SK-N-MC (cell line): ENCODE results near the gene CCDC71L.
"Not testable (repeated sequence)": the region's sequence is repeated elsewhere in the genome, so short reads cannot be mapped to it uniquely, and the experiment has no call there.

Source experiments
- DNase-seq: peaks from one replicate; pipeline ENCODE4 v3.0.0-alpha.2; 2011; ENCODE audit warnings: low read depth, low spot score
- H3K27ac ChIP-seq: fragments of 200-600 bp; sonication (generic); 2 replicates; pipeline ENCODE4 v1.5.1; 2016; ENCODE audit warnings: mixed run types
- H3K36me3 ChIP-seq: fragments of 200-600 bp; sonication (generic); 2 replicates; pipeline ENCODE4 v1.6.1; 2017; ENCODE audit warnings: antibody characterized with exemption, low read length, mixed read lengths; ENCODE audit not compliant: insufficient read depth
- H3K4me3 ChIP-seq: fragments of 200-600 bp; sonication (generic); 2 replicates; pipeline ENCODE4 v1.5.1; 2016
- H3K9ac ChIP-seq: fragments of 200-600 bp; sonication (generic); 2 replicates; pipeline ENCODE4 v1.8.0; 2017; ENCODE audit warnings: mixed run types, mixed read lengths; ENCODE audit not compliant: insufficient read length
- H3K9me3 ChIP-seq: fragments of 200-600 bp; sonication (generic); 2 replicates; pipeline ENCODE4 v1.6.1; 2017; ENCODE audit warnings: low read depth, mild to moderate bottlenecking, antibody characterized with exemption, low read length, moderate library complexity, mixed read lengths
- EZH2 ChIP-seq: fragments of 200-600 bp; sonication (generic); IDR thresholded peaks from one replicate; pipeline ENCODE4 v1.6.1; 2017; ENCODE audit warnings: antibody characterized with exemption
- FOXP2 ChIP-seq: optimal IDR thresholded peaks from 2 replicates; pipeline ENCODE3; 2011; ENCODE audit warnings: mild to moderate bottlenecking, moderate library complexity; ENCODE audit not compliant: insufficient read depth; ENCODE audit errors: extremely low read length, control extremely low read depth
- POLR2AphosphoS5 ChIP-seq: IDR thresholded peaks from 2 replicates; pipeline ENCODE4 v1.6.1; 2012; ENCODE audit warnings: mild to moderate bottlenecking, low read depth, low read length, borderline replicate concordance

The CCDC71L gene

DNA sequence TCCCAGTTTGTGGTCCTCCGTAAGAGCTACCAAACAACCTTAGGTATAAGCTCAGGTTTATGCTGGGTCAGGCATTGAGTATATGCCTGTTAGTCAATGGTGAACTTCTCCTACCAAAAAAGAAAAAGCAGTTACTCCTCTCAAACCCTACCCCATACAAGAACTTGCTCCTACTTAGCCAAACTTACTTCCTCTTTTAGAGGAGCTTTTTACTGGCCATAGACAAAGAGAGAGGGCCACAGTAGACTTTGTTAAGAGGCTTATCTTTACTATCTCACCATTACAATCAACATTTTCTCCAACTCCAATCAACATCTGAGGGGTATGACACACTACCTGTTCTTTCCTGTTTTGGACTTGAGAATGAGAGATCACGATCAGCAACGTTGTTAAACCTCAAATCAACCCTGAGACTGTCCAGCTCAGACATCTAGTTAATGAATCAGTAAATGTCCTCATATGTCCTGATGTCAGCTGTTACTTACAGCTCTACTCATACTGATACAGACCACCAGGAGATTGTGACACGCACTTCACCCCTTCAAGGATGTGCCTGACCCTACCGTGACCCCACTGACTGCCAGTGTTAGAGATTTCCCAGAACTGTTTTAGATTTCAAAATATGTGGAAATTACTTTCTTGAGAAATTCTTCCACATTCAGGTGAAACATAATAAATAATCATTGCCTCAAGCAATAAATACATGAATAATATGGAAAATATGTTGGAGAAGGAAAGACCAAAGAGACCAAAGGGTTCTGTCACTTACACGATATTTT lies 18.4 kb upstream of the CCDC71L start:
- H3K4me3 ChIP-seq: no peak overlapping the region
- no peaks in the 10 kb centered on the region for H3K9me3 ChIP-seq
- H3K27ac ChIP-seq: no peak overlapping the region
- no peak for DNase-seq
- no peaks in the 10 kb centered on the region for H3K36me3 ChIP-seq
- no peak for TF ChIP-seq FOXP2
- no peak for TF ChIP-seq POLR2AphosphoS5
- no peak for TF ChIP-seq EZH2
- H3K9ac ChIP-seq: no peak overlapping the region

DNA sequence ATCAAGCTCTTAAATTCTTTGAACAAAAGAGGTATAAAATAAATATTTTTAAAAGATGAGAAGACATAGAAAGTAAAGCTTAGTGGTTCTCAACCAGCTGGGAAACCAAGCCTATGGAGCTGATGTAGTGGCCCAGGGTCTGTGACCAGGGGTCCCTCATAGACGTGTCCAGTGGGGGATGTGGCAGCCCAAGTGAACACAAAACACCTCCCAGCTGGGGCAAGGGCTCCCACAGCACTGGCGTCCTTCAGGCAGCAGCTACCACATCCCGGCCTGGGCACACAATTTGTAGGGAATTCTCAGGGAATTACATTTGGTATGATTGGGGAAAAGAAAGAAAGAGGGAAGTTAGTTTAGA lies 17.8 kb upstream of the CCDC71L start:
- Histone ChIP-seq H3K9ac (no peak overlapping the region), H3K4me3 (no peak overlapping the region), H3K27ac (no peak overlapping the region), H3K9me3 (no peaks in the 10 kb centered on the region), H3K36me3 (no peaks in the 10 kb centered on the region)
- TF ChIP-seq FOXP2 (no peak), EZH2 (no peak), POLR2AphosphoS5 (no peak)
- DNase-seq: no peak

DNA sequence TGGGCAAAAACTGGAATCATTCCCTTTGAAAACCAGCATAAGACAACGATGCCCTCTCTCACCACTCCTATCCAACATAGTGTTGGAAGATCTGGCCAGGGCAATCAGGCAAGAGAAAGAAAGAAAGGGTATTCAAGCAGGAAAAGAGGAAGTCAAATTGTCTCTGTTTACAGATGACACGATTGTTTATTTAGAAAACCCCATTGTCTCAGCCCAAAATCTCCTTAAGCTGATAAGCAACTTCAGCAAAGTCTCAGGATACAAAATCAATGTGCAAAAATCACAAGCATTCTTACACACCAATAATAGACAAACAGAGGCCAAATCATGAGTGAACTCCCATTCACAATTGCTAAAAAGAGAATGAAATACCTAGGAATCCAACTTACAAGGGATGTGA lies 15.5 kb upstream of the CCDC71L start:
- DNase-seq, H3K9ac ChIP-seq, H3K36me3 ChIP-seq, H3K9me3 ChIP-seq, H3K27ac ChIP-seq, H3K4me3 ChIP-seq: not testable (repeated sequence)

DNA sequence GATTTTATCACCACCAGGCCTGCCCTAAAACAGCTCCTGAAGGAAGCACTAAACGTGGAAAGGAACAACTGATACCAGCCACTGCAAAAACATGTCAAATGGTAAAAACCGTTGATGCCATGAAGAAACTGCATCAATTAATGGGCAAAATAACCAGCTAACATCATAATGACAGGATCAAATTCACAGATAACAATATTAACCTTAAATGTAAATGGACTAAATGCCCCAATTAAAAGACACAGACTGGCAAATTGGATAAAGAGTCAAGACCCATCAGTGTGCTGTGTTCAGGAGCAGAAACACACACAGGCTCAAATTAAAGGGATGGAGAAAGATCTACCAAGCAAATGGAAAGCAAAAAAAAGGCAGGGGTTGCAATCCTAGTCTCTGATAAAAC lies 12.7 kb upstream of the CCDC71L start:
- H3K9ac ChIP-seq, H3K36me3 ChIP-seq, DNase-seq, H3K4me3 ChIP-seq, H3K9me3 ChIP-seq, H3K27ac ChIP-seq: not testable (repeated sequence)

DNA sequence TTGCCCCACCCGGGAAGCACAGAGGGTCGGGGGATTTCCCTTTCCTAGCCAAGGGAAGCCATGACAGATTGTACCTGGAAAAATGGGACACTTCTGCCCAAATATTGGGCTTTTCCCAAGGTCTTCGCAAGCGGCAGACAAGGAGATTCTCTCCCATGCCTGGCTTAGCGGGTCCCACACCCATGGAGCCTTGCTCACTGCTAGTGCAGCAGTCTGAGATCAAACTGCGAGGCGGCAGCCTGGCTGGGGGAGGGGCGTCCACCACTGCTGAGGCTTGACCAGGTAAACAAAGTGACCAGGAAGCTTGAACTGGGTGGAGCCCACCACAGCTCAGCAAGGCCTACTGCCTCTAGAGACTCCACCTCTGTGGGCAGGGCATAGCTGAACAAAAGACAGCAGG lies 11.0 kb upstream of the CCDC71L start:
- H3K27ac ChIP-seq, DNase-seq, H3K36me3 ChIP-seq, H3K9ac ChIP-seq, H3K9me3 ChIP-seq, H3K4me3 ChIP-seq: not testable (repeated sequence)

DNA sequence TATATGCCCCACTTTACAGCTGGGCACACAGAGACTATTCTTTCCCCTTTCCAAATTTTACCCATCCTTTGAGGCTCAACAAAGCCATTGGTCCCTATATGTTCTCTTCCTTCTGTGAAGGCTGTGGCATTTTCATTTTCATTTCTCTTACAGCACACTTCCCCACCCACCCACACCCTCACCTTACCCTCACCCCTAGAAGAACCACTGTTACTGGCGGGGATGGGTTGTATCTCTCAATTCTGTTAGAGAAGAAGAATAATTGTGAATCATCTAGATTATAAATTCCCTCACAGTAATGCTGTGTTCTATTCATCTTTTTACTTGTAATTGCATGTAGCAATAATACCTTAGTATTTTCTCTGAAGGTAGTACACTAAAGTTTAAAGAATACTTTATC lies 10.2 kb upstream of the CCDC71L start:
- no peak for TF ChIP-seq EZH2
- TF ChIP-seq POLR2AphosphoS5: no peak
- TF ChIP-seq FOXP2: no peak
- Histone ChIP-seq H3K9ac (no peak overlapping the region), H3K27ac (no peak overlapping the region), H3K36me3 (no peaks in the 10 kb centered on the region), H3K4me3 (no peak overlapping the region), H3K9me3 (no peaks in the 10 kb centered on the region)
- DNase-seq: no peak

DNA sequence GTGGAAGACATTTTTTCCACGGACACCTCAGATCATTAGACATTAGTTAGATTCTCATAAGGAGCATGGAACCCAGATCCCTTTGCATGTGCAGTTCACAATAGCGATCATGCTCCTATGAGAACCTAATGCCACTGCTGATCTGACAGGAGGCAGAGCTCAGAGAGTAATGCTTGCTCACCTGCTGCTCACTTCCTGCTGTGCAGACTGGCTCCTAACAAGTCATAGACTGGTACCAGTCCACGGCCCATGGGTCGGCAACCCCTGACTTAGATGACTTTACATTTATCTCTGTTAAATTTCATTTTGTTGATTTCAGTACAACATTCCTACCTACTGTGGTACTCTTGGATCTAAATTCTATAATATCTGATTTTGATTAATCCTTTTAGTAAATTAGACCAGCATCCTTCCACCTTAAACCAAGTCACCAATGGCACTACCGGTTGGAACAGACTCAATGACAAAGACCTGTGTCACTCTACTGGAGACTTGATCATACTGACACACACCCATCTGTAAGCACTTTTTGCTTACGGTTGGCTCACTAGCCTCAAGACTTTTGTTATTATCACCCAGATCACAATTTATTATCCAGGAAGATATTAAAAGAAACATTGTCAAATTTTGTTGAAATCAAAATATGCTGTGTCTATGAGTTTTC lies 8.0 kb upstream of the CCDC71L start:
- no peaks in the 10 kb centered on the region for H3K36me3 ChIP-seq
- no peak overlapping the region for H3K4me3 ChIP-seq
- 0 out of 2 replicates have a peak, but pooled peaks cover 4% of the 10 kb centered on the region for H3K9me3 ChIP-seq
- DNase-seq: no peak
- H3K9ac ChIP-seq: no peak overlapping the region
- TF ChIP-seq EZH2: no peak
- TF ChIP-seq FOXP2: no peak
- no peak for TF ChIP-seq POLR2AphosphoS5
- H3K27ac ChIP-seq: no peak overlapping the region

DNA sequence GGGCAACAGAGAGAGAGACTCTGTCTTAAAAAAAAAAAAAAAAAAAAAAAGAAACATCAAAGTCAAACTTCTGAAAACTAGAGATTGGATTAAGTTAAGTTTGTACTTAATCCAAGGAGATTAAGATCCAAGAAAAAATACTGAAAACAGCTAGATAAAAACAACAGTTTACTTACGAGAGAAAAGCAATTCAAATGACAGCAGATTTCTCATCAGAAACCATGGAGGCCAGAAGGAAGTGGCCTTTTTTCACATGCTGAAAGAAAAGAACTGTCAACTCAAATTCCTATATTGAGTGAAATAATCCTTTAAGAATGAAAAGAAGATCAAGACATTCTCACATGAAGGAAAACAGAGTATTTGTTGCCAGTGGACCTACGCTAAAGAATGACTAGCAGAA lies 5.4 kb upstream of the CCDC71L start:
- 0 out of 2 replicates have a peak, but pooled peaks cover 4% of the 10 kb centered on the region for H3K9me3 ChIP-seq
- H3K9ac ChIP-seq: no peak overlapping the region
- DNase-seq: no peak
- H3K36me3 ChIP-seq: no peaks in the 10 kb centered on the region
- no peak overlapping the region for H3K4me3 ChIP-seq
- no peak for TF ChIP-seq FOXP2
- no peak overlapping the region for H3K27ac ChIP-seq

DNA sequence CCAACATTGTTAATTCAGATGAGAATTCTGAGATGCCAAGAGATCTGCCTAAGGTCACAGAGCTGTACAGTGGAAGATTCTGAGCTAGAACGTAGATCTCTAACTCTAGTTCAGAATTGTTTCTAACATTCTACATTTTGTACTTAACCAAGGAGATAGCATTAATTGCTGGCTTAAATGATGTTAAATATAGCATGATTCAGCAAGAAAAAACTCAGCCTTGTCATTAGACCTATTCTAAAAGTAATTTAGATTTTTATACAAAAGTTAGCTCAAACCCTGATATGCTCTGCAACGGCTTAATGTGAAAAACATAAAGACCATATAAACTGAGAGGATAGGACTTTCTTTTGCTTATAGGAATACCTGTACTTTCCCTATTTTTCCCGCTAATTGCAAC lies 3.4 kb upstream of the CCDC71L start:
- Histone ChIP-seq H3K4me3 (no peak overlapping the region), H3K9me3 (0 out of 2 replicates have a peak, but pooled peaks cover 4% of the 10 kb centered on the region), H3K9ac (no peak overlapping the region), H3K36me3 (no peaks in the 10 kb centered on the region), H3K27ac (no peak overlapping the region)
- no peak for TF ChIP-seq FOXP2
- TF ChIP-seq POLR2AphosphoS5: no peak
- no peak for TF ChIP-seq EZH2
- no peak for DNase-seq
